ENCODE results near the gene ERGIC1.

GRCh38 chr5:172954751-172955159 is 120.7 kb downstream of the ERGIC1 start:
- TF ChIP-seq CTCF (IDR thresholded peaks at IDR 0.05 in 4 of 5, conservative IDR thresholded peaks at IDR 0.05 in 1 of 5) = no peak
- no peak for TF ChIP-seq POLR2A (IDR thresholded peaks at IDR 0.05)
